Liver (tissue), 9 donors: ENCODE results near the gene MADCAM1. TPM values are rescaled to one million over a fixed set of nuclear protein-coding genes. Genes with fewer than 3 reads are reported as not detected.

Experiments
- DNase-seq: peaks from one replicate; pipeline ENCODE4 v3.0.0-alpha.2; 2017; ENCODE audit warnings: low spot score
- H3K27ac ChIP-seq, 2 donors: one replicate each; pipeline ENCODE4 v1.7.0; 2013; ENCODE audit warnings: inconsistent platforms in 2 of 2, low read length in 2 of 2, control low read depth in 1 of 2, low read depth in 1 of 2, mild to moderate bottlenecking in 1 of 2
- H3K27me3 ChIP-seq, 4 donors: one replicate each; pipeline versions ENCODE4 v1.6.1 to v1.7.0; 2013; ENCODE audit warnings: low read length in 3 of 4, inconsistent platforms in 1 of 4, mild to moderate bottlenecking in 1 of 4, moderate library complexity in 1 of 4; ENCODE audit not compliant: control insufficient read depth in 4 of 4, insufficient read depth in 4 of 4
- H3K36me3 ChIP-seq, 4 donors: one replicate each; pipeline versions ENCODE4 v1.6.1 to v1.7.0; 2013; ENCODE audit warnings: low read length in 3 of 4, mild to moderate bottlenecking in 3 of 4, low read depth in 1 of 4, moderate library complexity in 1 of 4; ENCODE audit not compliant: control insufficient read depth in 4 of 4, insufficient read depth in 3 of 4
- H3K4me1 ChIP-seq, 4 donors: one replicate each; pipeline versions ENCODE4 v1.6.1 to v1.7.0; 2013; ENCODE audit warnings: low read length in 3 of 4, mild to moderate bottlenecking in 3 of 4, moderate library complexity in 1 of 4; ENCODE audit not compliant: control insufficient read depth in 4 of 4, insufficient read depth in 4 of 4
- H3K4me3 ChIP-seq, 3 donors: one replicate each; pipeline versions ENCODE4 v1.6.1 to v1.7.0; 2013; ENCODE audit warnings: low read length in 3 of 3, control low read depth in 1 of 3, low read depth in 1 of 3, mild to moderate bottlenecking in 1 of 3
- H3K9ac ChIP-seq, 2 donors: one replicate each; pipeline ENCODE4 v1.7.0; 2013; ENCODE audit warnings: low read length in 2 of 2, mild to moderate bottlenecking in 2 of 2, moderate library complexity in 2 of 2, control low read depth in 1 of 2, low read depth in 1 of 2
- H3K9me3 ChIP-seq, 4 donors: one replicate each; pipeline versions ENCODE4 v1.6.1 to v1.7.0; 2013; ENCODE audit warnings: low read length in 3 of 4; ENCODE audit not compliant: control insufficient read depth in 4 of 4
- EGR1 ChIP-seq, 2 donors: IDR thresholded peaks; 2 replicates each; pipeline ENCODE4 v1.6.1; 2016 to 2018; ENCODE audit warnings: antibody characterized with exemption in 2 of 2, low read depth in 2 of 2
- FOXA1 ChIP-seq: IDR thresholded peaks from 2 replicates; pipeline ENCODE4 v1.6.1; 2016; ENCODE audit warnings: antibody characterized with exemption
- FOXA2 ChIP-seq: IDR thresholded peaks from 2 replicates; pipeline ENCODE4 v1.6.1; 2016; ENCODE audit warnings: antibody characterized with exemption
- GABPA ChIP-seq, 2 donors: IDR thresholded peaks in 1 of 2; conservative IDR thresholded peaks in 1 of 2; 2 replicates each; pipeline ENCODE4 v1.6.1; 2016; ENCODE audit warnings: antibody characterized with exemption in 2 of 2, mild to moderate bottlenecking in 1 of 2, moderate library complexity in 1 of 2
- HNF4A ChIP-seq, 2 donors: conservative IDR thresholded peaks; 2 replicates each; pipeline ENCODE4 v1.6.1; 2016; ENCODE audit warnings: antibody characterized with exemption in 2 of 2, mild to moderate bottlenecking in 2 of 2
- JUND ChIP-seq, 2 donors: IDR thresholded peaks; 2 replicates each; pipeline ENCODE4 v1.6.1; 2016; ENCODE audit warnings: antibody characterized with exemption in 2 of 2
- NR2F2 ChIP-seq: IDR thresholded peaks from 2 replicates; pipeline ENCODE4 v1.6.1; 2016; ENCODE audit warnings: antibody characterized with exemption
- RAD21 ChIP-seq, 2 donors: IDR thresholded peaks; 2 replicates each; pipeline ENCODE4 v1.6.1; 2016; ENCODE audit warnings: antibody characterized with exemption in 2 of 2, mild to moderate bottlenecking in 2 of 2
- RXRA ChIP-seq, 2 donors: IDR thresholded peaks; 2 replicates each; pipeline ENCODE4 v1.6.1; 2017 to 2018; ENCODE audit warnings: antibody characterized with exemption in 2 of 2, mild to moderate bottlenecking in 1 of 2
- SP1 ChIP-seq: IDR thresholded peaks from 2 replicates; pipeline ENCODE4 v1.6.1; 2018; ENCODE audit warnings: antibody characterized with exemption, mild to moderate bottlenecking
- TAF1 ChIP-seq: conservative IDR thresholded peaks from 2 replicates; pipeline ENCODE4 v1.6.1; 2016; ENCODE audit warnings: antibody characterized with exemption, mild to moderate bottlenecking
- YY1 ChIP-seq: IDR thresholded peaks from 2 replicates; pipeline ENCODE4 v1.6.1; 2016; ENCODE audit warnings: antibody characterized with exemption, mild to moderate bottlenecking
- WGBS: extraction: QIAGEN DNeasy Blood & Tissue Kit; methylation state at CpG from one replicate; pipeline ENCODE4 v1.1.7; 2013; 5-methylcytosine and 5-hydroxymethylcytosine counted together
- polyA plus RNA-seq, 2 donors: library from polyadenylated mRNA; stranded (reverse) in 1 of 2; unstranded in 1 of 2; fragments of 200-250 nt in 1 of 2; fragments of >200 nt in 1 of 2; fragmentation: Nextera tagmentation in 1 of 2; extraction: Ambion mirVana in 1 of 2; gene quantifications; one replicate each; pipeline versions ENCODE4 v1.2.1 to v1.2.3, GENCODE V29; 2013 to 2015
- total RNA-seq, 2 donors: library from RNA; depleted of rRNA; stranded (reverse); fragments of >200 nt; gene quantifications; one replicate each; pipeline ENCODE4 v1.2.3, GENCODE V29; 2014
- TF ChIP-seq, protein P1 (sequence below): IDR thresholded peaks from 2 replicates; pipeline ENCODE4 v1.6.1; 2016; ENCODE audit warnings: antibody characterized with exemption
- TF ChIP-seq, protein P2 (sequence below): IDR thresholded peaks from 2 replicates; pipeline ENCODE4 v1.6.1; 2016; ENCODE audit warnings: antibody characterized with exemption
- TF ChIP-seq, protein P3 (sequence below): IDR thresholded peaks from 2 replicates; pipeline ENCODE4 v1.6.1; 2016; ENCODE audit warnings: antibody characterized with exemption, mild to moderate bottlenecking
- donor health status: healthy.
- donor health status: healthy.
- donor health status: healthy.
- donor health status: healthy.
- donor health status: healthy.

The MADCAM1 gene
- total and polyA plus RNA-seq, 4 donors = 0.17 to 0.32 (median 0.24) TPM

DNA sequence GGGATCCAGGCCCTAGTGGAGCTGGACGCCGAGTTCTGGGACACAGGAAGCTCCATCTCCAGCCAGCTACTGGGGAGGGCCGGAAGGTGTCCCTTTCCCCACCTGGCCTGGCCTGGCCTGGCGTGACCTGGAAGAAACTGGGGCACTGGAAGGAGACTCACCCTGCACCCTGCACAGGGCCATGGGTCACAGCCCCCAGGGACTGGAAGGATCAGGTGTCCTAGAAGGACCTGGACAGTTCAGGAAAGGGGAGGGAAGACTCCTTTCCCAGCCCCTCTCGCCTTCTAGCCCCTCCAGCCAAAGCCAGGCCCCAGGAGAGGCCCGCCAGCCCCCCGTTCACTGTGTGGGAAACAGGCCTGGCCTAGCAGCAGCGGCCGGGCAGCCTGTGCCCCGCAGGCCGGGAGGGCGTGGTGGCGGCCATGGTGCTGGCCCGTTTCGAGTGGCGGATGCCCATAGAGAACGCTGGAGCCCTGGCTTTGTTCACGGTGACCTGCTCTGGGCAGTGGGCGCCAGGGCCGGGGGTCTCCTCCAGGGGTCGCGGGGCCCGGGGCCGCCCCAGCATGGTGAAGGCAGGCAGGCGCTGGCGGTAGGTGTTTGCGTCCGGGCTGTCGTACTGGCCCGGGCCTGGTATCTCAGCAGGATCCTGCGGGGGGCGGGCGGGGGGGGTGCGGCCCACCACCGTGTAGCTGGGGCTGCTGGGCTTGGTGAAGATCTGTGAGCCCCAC, 32.6 kb upstream of the MADCAM1 start:
- H3K4me3 ChIP-seq = no peak overlapping the region
- no peaks in the 10 kb centered on the region for H3K9me3 ChIP-seq
- TF ChIP-seq, protein P1, sequence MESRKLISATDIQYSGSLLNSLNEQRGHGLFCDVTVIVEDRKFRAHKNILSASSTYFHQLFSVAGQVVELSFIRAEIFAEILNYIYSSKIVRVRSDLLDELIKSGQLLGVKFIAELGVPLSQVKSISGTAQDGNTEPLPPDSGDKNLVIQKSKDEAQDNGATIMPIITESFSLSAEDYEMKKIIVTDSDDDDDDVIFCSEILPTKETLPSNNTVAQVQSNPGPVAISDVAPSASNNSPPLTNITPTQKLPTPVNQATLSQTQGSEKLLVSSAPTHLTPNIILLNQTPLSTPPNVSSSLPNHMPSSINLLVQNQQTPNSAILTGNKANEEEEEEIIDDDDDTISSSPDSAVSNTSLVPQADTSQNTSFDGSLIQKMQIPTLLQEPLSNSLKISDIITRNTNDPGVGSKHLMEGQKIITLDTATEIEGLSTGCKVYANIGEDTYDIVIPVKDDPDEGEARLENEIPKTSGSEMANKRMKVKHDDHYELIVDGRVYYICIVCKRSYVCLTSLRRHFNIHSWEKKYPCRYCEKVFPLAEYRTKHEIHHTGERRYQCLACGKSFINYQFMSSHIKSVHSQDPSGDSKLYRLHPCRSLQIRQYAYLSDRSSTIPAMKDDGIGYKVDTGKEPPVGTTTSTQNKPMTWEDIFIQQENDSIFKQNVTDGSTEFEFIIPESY = no peak
- TF ChIP-seq JUND (IDR thresholded peaks at IDR 0.05) (no peak), RAD21 (IDR thresholded peaks at IDR 0.05) (no peak), YY1 (no peak), GABPA (IDR thresholded peaks at IDR 0.05 in 1 of 2, conservative IDR thresholded peaks at IDR 0.05 in 1 of 2) (no peak), EGR1 (IDR thresholded peaks at IDR 0.05; ENCODE audit: low read depth in 2 of 2) (no peak), FOXA2 (no peak), NR2F2 (no peak), FOXA1 (no peak)

DNA sequence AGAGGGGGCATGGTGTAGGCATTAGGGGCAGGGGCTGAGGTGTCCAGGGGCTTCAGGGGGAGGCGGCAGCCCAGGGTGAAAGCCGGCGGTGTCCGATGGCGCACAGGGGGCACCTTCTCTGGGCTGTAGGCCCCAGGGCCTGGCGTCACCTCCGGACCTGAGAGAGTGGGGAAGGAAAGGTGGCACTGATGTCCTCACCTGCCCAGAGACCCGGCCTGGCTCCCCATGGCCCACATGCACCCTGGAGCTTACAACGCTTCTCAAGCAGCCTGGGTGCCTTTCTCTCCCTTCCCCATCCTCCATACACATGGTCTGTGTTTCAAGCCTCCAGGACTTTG, 32.1 kb upstream of the MADCAM1 start:
- TF ChIP-seq YY1 = no peak
- TF ChIP-seq, protein P2, sequence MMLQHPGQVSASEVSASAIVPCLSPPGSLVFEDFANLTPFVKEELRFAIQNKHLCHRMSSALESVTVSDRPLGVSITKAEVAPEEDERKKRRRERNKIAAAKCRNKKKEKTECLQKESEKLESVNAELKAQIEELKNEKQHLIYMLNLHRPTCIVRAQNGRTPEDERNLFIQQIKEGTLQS = no peak
- TF ChIP-seq, protein P3, sequence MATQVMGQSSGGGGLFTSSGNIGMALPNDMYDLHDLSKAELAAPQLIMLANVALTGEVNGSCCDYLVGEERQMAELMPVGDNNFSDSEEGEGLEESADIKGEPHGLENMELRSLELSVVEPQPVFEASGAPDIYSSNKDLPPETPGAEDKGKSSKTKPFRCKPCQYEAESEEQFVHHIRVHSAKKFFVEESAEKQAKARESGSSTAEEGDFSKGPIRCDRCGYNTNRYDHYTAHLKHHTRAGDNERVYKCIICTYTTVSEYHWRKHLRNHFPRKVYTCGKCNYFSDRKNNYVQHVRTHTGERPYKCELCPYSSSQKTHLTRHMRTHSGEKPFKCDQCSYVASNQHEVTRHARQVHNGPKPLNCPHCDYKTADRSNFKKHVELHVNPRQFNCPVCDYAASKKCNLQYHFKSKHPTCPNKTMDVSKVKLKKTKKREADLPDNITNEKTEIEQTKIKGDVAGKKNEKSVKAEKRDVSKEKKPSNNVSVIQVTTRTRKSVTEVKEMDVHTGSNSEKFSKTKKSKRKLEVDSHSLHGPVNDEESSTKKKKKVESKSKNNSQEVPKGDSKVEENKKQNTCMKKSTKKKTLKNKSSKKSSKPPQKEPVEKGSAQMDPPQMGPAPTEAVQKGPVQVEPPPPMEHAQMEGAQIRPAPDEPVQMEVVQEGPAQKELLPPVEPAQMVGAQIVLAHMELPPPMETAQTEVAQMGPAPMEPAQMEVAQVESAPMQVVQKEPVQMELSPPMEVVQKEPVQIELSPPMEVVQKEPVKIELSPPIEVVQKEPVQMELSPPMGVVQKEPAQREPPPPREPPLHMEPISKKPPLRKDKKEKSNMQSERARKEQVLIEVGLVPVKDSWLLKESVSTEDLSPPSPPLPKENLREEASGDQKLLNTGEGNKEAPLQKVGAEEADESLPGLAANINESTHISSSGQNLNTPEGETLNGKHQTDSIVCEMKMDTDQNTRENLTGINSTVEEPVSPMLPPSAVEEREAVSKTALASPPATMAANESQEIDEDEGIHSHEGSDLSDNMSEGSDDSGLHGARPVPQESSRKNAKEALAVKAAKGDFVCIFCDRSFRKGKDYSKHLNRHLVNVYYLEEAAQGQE = no peak
- no peak for TF ChIP-seq TAF1
- no peak for TF ChIP-seq SP1
- no peak for TF ChIP-seq HNF4A (conservative IDR thresholded peaks at IDR 0.05)
- no peak for TF ChIP-seq RXRA (IDR thresholded peaks at IDR 0.05)
- TF ChIP-seq EGR1 (IDR thresholded peaks at IDR 0.05; ENCODE audit: low read depth in 2 of 2) = no peak
- H3K27ac ChIP-seq = no peak overlapping the region
- DNase-seq = no peak
- no peaks in the 10 kb centered on the region for H3K9me3 ChIP-seq
- peaks cover 2 to 11% (median 4%) of the 10 kb centered on the region in 4 donors for H3K4me1 ChIP-seq
- H3K4me3 ChIP-seq = no peak overlapping the region
- no peak overlapping the region for H3K9ac ChIP-seq
- H3K27me3 ChIP-seq = no peaks in the 10 kb centered on the region
- H3K36me3 ChIP-seq = no peaks in the 10 kb centered on the region
- WGBS = 95% methylated on average over 9 of the region's 9 CpGs

More for the DNA sequence above, 32.6 kb upstream of the MADCAM1 start:
- DNase-seq = no peak
- Histone ChIP-seq H3K9ac (no peak overlapping the region), H3K4me1 (peaks cover 2 to 11% (median 6%) of the 10 kb centered on the region in 4 donors), H3K27ac (no peak overlapping the region), H3K36me3 (no peaks in the 10 kb centered on the region), H3K27me3 (no peaks in the 10 kb centered on the region)
- WGBS = 91% methylated on average over 35 of the region's 35 CpGs
